ELR (cell line): ENCODE results near the gene SYT13.

Experiments
- DNase-seq: peaks from one replicate; pipeline ENCODE4 v3.0.0-alpha.2; 2015; ENCODE audit warnings: low read depth

Gene SYT13

DNA sequence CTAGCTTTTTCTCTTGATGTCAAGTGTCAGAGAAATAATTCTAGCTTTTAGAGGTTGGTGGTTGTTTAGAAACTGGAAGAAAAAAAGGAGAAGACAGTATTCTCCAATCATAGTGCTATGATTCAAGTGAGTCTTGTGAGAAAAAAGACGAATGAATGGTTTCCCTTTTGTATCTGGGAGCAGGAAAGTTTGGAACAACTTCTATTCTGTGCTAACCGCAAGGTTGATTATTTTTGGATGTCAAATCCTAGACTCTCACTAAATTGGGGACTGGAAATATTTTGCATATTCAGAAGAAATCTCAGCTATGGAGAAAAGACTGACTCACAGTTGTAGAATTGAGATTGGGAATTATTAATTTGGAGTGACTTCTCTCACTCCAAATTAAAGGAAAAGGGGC, 69.2 kb downstream of the SYT13 start:
- no peak for DNase-seq

DNA sequence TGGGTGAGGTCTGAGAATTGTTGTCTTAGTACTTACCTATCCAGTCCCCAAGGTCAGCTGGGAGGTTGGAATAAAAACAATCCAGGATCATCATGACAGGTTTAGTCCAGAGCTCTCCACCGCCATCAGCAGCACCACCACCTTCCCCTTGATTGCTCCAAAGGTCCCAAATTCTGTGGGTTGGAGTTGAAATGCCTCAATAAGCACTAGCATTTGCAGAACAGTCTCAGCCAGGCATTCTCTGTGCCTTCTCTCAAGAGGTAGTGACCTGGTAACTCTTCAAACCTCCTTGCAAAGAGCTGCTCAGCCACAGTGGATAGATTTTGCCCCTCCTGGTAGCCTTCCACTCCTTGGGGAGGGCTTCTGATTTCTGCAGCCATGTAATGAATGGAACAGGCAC, 70.1 kb downstream of the SYT13 start:
- DNase-seq, result no peak

DNA sequence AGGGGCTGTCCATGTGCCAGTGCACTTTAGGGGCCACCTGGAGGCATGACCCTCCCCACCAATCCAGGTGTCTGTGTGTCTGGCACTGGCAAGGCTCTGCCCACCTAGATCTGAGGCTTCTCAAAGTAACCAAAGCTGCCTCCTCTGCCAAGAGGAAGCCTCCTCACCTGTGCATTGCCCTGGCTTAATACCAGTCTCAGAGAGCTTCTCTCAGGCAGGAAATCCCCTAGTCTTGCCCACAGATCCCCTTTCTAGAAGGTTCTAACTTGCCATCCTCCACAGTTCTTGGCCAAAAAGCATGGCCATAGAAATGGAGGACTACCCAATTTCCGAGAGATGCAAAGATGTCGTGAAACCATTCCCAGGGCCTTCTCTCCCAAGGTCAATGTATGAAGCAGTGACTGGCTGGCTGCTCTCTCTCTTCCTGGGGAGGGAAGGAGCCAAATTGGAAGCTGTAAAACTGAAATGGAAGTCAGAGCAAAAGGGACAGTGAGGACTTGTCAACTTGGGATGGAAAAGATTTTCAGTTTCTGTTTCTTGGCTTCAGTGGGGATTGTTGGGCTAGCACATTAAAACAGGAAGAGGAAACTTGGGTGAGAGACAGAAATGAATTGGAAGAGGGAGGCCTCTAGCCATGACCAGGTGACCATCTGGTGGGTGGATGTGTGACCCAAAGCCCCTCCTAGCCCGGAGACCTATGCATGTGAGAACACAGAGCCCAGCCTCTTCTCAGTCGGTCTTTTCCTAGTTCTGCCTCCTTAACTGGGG, 70.9 kb downstream of the SYT13 start:
- DNase-seq, result no peak

DNA sequence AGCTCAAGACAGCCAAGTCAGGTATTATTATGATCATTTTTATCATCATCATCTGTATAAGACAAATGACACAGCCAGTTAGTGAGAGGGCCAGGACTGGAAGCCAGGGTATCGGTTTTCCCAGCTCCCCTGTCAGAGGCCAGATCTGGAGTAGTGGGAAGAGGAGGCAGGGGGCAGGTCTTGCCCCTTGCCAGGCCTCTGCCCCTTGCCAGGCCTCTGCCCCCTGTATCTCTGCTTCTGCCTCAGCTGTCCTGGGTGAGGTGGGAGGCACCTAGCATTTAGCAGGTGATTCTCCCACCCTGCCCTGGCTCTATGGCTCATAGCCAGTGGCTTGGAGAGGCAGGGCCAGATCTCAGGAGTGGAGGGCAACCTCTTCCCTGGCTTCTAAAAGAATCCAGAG, 72.4 kb downstream of the SYT13 start:
- DNase-seq, result no peak

DNA sequence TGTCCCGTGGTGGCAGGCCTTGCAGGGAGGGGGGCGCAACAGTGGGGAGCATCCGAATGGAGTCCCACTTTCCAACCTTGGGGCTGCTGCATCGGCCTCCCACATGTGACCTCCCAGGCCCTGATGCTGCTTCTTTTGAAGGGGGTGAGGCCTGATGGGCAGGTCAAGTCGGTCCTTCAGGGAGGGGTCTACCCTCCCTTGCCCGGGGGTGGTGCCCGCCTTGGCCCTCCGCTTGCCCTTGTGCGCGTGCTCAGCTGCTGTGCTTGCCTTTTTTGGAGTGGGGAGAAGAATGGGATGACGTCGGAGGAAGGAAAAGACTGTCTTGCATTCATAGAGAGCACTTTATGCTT, 72.8 kb downstream of the SYT13 start:
- no peak for DNase-seq

DNA sequence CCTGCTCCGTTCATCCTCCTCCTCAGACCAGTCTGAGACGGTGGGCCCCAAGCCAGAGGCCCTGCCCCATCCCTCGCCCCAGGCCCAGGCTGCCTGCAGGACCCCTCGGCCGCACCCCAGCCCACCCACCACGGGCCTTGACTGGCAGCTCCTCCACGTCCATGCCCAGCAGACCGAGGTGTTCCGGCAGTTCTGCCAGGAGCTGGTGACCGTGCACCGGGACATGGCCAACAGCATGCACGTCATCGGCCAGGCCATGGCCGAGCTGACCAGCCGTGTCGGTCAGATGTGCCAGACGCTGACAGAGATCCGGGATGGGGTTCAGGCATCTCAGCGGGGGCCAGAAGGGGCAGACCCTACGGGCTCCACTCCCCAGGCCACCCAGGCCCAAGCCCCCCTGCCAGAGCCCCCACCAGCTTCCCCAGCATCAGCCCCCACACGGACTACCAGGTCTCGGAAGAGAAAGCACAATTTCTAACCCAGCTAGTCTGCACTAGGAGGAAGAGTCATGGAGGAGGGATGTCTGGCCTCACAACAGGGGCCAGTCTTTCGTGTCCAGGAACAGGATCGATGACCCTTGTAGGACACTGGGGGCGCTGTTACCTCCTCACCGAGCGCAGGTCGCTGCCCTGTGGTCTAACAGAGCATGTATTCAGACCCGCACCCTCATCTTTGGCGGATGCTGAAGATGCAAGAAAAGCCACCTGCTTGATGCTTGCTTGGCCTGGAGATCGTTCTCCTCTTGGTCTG, 73.4 kb downstream of the SYT13 start:
- DNase-seq, result no peak

DNA sequence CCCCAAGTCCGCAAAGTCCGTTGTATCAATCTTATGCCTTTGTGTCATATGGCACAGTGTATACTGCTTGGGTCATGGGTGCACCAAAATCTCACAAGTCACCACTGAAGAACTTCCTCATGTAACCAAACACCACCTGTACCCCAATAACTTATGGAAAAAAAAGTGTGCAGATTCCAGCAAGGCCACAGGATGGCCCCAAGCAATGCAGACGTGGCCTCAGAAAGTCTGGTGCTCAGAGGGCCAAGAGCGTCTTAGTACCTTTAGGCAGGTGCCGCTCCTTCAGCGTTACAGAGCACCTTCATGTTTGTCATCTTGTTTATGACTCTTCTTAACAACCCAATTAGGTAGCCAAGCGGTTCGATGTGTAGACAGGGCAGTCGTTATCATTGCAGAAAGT, 74.4 kb downstream of the SYT13 start:
- peak; percentile 8 for DNase-seq

DNA sequence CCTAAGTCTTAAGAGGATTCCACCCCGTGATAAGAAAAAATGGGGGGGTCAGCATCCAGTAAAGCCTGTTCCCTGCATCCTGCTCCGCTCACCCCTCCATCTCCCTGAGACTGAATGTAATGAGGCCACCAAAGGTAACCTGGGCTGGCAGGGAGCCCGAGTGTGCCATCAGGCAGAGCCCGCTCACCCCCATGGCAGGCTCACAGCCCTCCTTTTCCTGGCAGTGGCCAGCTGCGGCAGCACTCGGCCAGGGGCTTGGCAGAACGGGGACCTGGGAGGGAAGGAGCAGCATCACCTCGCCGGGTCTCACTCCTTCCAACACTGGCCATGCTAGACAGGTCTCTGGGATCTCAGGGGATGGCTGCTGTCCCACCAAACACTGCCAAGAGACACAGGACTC, 75.3 kb downstream of the SYT13 start:
- no peak for DNase-seq

DNA sequence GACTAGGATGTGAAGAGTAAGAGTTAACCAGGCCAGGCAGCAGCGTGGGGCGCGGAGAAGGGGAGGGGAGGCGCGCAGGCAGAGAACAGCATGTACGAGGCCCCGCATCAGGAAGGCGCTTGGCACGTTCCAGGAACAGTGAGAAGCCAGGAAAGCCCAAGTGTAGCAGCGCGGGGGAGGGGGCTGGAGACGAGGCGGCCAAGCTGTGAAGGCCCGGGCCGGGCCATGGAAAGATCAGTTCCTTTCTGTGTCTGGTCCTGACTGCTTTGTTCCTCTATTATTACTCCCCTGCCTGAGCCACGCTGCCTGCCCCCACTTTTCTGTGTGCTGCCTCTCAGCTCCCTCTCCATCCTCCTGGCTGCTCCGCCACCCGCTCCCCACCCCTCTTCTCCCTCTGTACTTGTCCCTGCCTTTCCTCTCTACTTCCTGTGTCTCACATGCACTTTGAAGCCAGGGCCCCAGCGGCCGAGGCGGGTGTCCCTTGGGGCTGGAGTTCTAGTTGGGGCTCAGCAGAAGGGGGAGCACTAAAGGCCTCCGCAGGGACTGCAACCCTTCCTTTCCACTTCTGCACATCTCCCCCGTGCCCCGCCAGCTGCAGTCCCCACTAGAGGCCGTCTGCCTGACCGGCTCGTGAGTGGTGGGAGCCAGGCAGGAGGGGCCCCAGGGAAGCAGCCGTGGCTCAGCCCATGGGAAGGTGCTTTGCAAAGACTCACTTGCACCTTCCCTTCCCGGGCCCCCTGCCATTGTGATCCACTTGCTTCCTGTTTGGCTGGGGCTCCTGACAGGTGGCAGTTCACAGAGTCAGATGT, 76.0 kb downstream of the SYT13 start:
- no peak for DNase-seq

DNA sequence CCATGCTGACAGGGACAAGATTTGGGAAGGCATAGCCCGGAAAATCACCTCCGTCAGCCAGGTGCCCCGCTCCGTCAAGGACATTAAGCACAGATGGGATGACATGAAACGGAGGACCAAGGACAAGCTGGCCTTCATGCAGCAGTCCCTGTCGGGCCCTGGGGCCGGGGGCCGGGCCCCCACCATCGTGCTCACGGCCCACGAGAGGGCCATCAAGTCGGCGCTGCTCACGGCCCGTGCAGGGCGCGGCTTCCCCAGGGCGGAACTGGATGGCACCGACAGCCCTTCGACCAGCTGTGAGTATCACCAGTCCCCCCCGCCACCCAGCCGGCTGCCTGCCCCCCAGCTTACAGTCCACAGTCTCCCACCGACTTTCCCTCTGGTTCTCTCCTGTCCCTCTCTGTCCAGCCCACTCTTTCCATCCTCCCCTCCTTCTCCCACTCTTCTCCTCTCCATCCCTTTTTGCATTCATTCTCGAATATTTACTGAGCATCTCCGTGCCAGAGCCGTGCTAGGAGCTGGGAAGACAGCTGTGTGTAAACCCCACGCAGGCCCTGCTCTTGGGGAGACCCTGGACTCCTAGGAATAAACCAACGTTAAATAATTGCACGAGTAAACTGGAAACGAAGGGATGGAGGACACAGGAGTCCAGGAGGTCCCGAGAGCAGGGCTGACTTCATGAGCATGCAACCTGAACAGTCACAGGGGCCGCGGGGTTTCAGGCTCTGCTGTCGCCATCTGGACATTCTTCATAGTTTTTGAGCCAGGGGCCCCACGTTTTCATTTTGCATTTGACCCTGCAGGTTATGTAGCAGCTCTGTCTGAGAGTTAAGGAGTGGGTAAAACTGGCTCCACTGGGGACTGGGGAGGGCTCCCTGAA, 76.9 kb downstream of the SYT13 start:
- no peak for DNase-seq

DNA sequence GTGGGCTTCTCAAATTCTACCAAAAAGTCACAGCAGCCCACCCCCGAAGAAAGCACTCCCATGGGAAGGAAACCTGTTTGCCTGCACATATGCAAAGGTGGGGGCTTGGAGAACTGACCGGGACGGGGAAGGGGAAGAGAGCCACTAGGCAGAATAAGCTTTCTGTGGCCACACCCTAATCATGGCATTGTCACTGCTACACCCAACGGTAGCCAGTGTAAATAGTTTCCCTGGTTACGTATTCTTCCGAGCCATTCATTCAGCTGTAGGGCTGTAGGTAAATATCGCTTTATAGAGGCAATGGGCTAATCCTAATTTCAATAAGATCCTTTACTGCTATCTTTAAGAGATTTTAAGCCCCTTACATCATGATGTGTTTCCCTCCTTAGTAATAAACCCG, 78.0 kb downstream of the SYT13 start:
- no peak for DNase-seq

DNA sequence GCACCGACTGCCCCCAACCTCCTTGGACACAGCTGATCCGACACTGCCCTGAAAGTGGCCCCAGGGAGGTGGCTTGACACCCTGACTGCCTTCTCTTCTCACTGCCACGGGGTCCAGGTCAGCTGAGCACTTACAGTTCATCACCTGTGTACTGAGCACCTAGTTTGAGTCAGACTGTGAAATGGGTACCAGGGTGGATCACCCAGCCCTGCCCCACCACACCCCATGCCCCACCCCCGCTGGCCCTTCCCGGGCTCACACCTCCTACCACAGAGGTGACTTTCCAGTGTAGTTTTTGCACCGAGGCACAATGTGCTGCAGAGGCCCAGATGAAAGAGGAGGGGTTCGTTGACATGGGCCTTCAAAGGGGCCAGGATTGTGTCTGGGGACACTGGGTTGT, 80.2 kb downstream of the SYT13 start:
- DNase-seq, result no peak

DNA sequence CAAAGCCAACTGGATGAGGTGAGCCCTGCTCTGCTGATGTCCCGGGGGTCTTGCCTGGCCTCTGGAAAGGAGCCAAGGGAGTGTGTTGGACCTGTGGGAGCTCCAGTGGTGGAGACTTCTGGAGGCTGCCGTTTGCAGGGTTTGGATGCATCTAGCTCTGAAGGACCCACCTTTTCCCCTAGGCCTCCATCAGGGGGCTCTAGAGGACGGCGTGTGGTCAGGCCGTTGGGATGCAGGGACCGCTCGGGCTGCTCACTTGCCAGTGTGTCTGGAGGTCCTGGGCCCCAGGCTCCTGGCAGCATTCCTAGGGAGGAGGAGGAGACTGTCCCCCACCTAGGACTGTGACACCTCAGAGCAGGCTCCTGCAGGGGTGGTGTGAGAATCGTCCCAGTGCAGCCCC, 81.4 kb downstream of the SYT13 start:
- no peak for DNase-seq

DNA sequence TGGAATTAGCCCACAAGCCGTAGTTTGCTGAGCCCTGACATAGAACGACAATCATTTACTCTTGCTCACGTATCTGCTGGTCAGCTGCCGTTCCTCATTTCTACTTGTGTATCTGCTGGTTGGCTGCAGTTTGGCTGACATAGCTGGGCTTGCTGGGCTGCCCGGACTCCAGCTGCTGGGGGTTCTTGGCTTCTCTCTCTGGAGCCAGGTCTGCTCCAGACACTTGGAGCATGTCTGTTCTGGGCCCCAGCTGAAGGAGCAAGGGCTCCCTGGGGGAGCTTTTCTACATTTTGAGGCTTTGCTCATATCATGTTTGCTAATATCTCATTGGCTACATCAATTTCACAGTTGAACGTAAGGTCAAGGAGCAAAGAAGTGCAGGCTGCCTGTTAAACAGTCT, 92.4 kb downstream of the SYT13 start:
- DNase-seq, result no peak
